ENCODE results near the gene TBC1D5.

DNA sequence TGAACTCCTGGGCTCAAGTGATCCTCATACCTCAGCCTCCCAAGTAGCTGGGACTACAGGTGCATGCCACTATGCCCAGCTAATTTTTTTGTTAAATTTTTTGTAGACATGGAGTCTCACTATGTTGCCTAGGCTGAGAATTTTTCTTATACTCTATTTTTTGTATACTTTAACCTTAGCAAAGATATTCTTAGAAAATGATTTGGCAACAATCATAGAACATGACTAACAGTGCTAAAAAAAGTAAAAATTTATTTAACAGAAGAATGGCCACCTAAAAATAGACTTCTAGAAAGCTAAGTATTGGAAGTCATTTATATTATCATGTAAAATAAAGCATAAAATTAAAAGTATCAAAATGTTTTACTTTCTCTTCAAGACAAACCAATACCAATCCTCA, 535.4 kb downstream of the TBC1D5 start:
- TF ChIP-seq PRRX2 (CRISPR knock-in tag; IDR thresholded peaks at IDR 0.05) = no peak
- TF ChIP-seq, protein P1, sequence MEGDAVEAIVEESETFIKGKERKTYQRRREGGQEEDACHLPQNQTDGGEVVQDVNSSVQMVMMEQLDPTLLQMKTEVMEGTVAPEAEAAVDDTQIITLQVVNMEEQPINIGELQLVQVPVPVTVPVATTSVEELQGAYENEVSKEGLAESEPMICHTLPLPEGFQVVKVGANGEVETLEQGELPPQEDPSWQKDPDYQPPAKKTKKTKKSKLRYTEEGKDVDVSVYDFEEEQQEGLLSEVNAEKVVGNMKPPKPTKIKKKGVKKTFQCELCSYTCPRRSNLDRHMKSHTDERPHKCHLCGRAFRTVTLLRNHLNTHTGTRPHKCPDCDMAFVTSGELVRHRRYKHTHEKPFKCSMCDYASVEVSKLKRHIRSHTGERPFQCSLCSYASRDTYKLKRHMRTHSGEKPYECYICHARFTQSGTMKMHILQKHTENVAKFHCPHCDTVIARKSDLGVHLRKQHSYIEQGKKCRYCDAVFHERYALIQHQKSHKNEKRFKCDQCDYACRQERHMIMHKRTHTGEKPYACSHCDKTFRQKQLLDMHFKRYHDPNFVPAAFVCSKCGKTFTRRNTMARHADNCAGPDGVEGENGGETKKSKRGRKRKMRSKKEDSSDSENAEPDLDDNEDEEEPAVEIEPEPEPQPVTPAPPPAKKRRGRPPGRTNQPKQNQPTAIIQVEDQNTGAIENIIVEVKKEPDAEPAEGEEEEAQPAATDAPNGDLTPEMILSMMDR (IDR thresholded peaks at IDR 0.05) = no peak
- no peak for TF ChIP-seq ZNF671 (CRISPR knock-in tag; IDR thresholded peaks at IDR 0.05)
- TF ChIP-seq, protein P2, sequence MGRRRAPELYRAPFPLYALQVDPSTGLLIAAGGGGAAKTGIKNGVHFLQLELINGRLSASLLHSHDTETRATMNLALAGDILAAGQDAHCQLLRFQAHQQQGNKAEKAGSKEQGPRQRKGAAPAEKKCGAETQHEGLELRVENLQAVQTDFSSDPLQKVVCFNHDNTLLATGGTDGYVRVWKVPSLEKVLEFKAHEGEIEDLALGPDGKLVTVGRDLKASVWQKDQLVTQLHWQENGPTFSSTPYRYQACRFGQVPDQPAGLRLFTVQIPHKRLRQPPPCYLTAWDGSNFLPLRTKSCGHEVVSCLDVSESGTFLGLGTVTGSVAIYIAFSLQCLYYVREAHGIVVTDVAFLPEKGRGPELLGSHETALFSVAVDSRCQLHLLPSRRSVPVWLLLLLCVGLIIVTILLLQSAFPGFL (CRISPR knock-in tag; IDR thresholded peaks at IDR 0.05; ENCODE audit: borderline replicate concordance) = no peak
- TF ChIP-seq, protein P3, sequence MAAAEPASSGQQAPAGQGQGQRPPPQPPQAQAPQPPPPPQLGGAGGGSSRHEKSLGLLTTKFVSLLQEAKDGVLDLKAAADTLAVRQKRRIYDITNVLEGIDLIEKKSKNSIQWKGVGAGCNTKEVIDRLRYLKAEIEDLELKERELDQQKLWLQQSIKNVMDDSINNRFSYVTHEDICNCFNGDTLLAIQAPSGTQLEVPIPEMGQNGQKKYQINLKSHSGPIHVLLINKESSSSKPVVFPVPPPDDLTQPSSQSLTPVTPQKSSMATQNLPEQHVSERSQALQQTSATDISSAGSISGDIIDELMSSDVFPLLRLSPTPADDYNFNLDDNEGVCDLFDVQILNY (CRISPR knock-in tag; IDR thresholded peaks at IDR 0.05) = no peak

Data from WTC11 (cell line).